Peyer's patch (tissue), 4 donors: ENCODE measurements around the gene TCF7L2.

ENCODE experiments used
- POLR2A ChIP-seq, 2 donors: fragments of 450-650 bp; IDR thresholded peaks; one replicate each; pipeline ENCODE4 v1.5.1; 2017; ENCODE audit warnings: antibody characterized with exemption in 2 of 2, mild to moderate bottlenecking in 2 of 2, moderate library complexity in 2 of 2
- TF ChIP-seq, protein P1 (sequence below), 6 experiments: fragments of 450-650 bp in 4 of 6; fragments of 200-600 bp in 2 of 6; sonication (generic) in 1 of 6; IDR thresholded peaks; one replicate each; pipeline ENCODE4 v1.5.1; 2017 to 2019; ENCODE audit warnings: antibody characterized with exemption in 6 of 6, mild to moderate bottlenecking in 3 of 6, moderate library complexity in 1 of 6

DNA sequence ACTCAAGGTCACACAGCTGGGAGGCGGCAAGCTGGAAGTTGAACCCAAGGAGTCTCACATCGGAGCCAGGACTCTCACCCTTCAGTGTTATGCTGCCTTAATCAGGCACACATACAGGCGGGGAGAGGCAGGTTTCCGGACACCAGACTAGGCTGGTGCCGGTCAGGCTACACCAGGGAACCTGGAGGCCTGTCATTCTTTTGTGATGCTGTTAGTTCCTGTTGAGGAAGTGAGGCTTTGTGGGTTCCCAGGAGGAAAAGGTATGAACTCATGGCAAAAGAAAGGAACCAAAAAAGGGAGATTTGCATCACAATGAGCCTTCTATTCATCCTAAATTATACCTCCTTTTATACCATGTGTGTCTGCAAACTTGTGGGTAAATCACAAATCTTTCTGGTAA lies 103.8 kb downstream of the TCF7L2 start:
- TF ChIP-seq, protein P1, sequence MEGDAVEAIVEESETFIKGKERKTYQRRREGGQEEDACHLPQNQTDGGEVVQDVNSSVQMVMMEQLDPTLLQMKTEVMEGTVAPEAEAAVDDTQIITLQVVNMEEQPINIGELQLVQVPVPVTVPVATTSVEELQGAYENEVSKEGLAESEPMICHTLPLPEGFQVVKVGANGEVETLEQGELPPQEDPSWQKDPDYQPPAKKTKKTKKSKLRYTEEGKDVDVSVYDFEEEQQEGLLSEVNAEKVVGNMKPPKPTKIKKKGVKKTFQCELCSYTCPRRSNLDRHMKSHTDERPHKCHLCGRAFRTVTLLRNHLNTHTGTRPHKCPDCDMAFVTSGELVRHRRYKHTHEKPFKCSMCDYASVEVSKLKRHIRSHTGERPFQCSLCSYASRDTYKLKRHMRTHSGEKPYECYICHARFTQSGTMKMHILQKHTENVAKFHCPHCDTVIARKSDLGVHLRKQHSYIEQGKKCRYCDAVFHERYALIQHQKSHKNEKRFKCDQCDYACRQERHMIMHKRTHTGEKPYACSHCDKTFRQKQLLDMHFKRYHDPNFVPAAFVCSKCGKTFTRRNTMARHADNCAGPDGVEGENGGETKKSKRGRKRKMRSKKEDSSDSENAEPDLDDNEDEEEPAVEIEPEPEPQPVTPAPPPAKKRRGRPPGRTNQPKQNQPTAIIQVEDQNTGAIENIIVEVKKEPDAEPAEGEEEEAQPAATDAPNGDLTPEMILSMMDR (IDR thresholded peaks at IDR 0.05) = no peak
- TF ChIP-seq POLR2A (IDR thresholded peaks at IDR 0.05) = no peak
